GM20000 (cell line): ENCODE measurements around the gene ERC1.

Experiments
- DNase-seq: peaks from one replicate; pipeline ENCODE4 v3.0.0; 2012; ENCODE audit warnings: low spot score
- CTCF ChIP-seq: IDR thresholded peaks from 2 replicates; pipeline ENCODE4 v1.5.1; 2012; ENCODE audit warnings: mild to moderate bottlenecking, control low read depth; ENCODE audit errors: extremely low read depth, missing control alignments

Gene ERC1

GRCh38 chr12:1456885-1457284 lies 465.9 kb downstream of the ERC1 start:
- no peak for TF ChIP-seq CTCF
- DNase-seq = no peak

GRCh38 chr12:1457901-1458300 lies 466.9 kb downstream of the ERC1 start:
- DNase-seq = no peak
- TF ChIP-seq CTCF = no peak

GRCh38 chr12:1459339-1459738 lies 468.3 kb downstream of the ERC1 start:
- TF ChIP-seq CTCF = no peak
- no peak for DNase-seq

GRCh38 chr12:1463073-1463905 lies 472.3 kb downstream of the ERC1 start:
- no peak for TF ChIP-seq CTCF
- no peak for DNase-seq

GRCh38 chr12:1464925-1465324 lies 473.9 kb downstream of the ERC1 start:
- DNase-seq = no peak
- TF ChIP-seq CTCF = no peak

- no peak for DNase-seq
- no peak for TF ChIP-seq CTCF
Measured at GRCh38 chr12:1465990-1466389, 475.0 kb downstream of the ERC1 start.

GRCh38 chr12:1466481-1467154 lies 475.6 kb downstream of the ERC1 start:
- no peak for DNase-seq
- no peak for TF ChIP-seq CTCF
